ENCODE data around the gene ITGA3.

ITGA3 gene

DNA sequence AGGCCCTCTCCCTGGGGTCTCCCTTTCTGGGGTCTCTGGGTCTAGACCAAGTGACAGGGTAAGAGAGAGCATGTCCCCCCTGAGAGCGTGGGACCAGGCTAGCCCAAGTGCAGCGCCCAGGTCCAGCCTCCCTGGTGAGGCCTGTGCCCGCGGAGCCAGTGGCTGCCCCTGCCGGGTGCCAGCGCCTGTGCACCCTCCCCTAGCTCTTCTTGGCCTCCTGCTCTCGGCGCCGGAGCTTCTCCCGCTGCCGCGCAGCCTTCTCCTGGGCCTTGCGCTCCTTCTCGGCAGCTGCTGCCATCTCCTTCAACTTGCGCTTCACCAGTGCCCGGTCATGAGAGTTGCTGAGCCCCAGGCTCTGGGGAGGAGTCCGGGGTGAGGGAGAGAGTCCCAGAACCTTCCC is 56.8 kb downstream of the ITGA3 start:
- no peak overlapping the region for H3K27ac ChIP-seq (ENCODE audit: low read depth, low read length)

DNA sequence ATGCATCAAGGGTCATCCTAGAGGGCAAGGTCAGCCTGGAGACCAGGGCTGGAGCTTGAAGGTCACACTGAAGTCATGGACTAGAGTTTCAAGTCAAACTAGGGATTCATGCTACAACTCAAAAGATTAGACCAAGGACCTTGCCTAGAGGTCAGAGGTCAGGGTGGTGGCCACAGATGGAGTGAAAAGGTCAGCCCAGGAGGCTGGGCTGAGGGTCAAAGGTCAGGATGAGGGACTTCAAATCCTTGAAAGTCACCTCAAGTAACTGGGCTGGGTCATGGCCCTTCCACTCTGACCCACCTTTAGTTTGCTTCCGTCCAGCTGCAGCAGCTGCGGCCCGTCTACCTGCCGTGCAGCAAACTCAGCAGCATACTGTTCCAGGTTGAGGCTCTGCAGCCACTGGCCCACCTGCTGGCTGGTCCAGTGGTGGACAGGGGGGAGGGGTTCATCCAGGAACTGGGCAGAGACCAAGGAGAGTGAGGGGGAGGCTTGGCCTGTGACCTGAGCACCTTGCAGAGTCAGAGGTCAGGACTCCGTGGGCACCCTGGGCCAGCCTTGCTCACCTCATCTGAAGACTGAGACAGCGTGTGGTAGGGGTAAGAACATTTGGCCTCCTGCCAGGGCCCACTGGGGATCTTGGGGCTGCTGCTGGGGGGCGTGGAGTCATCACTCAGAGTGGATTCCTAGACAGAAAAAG is 57.9 kb downstream of the ITGA3 start:
- H3K27ac ChIP-seq (ENCODE audit: low read depth, low read length), result no peak overlapping the region
- H3K4me3 ChIP-seq (ENCODE audit: low read depth in 1 of 2, low read length in 2 of 2), result no peak overlapping the region
- peaks cover 11 to 21% of the 10 kb centered on the region in 2 donors for H3K36me3 ChIP-seq (ENCODE audit: control insufficient read depth in 1 of 2, insufficient read depth in 2 of 2, low read length in 2 of 2)
- no peak overlapping the region for H3K9ac ChIP-seq (ENCODE audit: low read depth in 1 of 2, low read length in 2 of 2)
- peaks cover 22 to 40% of the 10 kb centered on the region in 2 donors for H3K4me1 ChIP-seq (ENCODE audit: control insufficient read depth in 1 of 2, insufficient read depth in 2 of 2, low read length in 2 of 2)
- no peaks in the 10 kb centered on the region for H3K9me3 ChIP-seq (ENCODE audit: control insufficient read depth in 1 of 2, low read length in 2 of 2)
- H3K27me3 ChIP-seq (ENCODE audit: control insufficient read depth in 1 of 2, insufficient read depth in 2 of 2, low read length in 2 of 2), result peaks cover 9 to 10% of the 10 kb centered on the region in 2 donors

More for the DNA sequence above, 56.8 kb downstream of the ITGA3 start:
- Histone ChIP-seq H3K36me3 (ENCODE audit: control insufficient read depth in 1 of 2, insufficient read depth in 2 of 2, low read length in 2 of 2) (peaks cover 18 to 31% of the 10 kb centered on the region in 2 donors), H3K27me3 (ENCODE audit: control insufficient read depth in 1 of 2, insufficient read depth in 2 of 2, low read length in 2 of 2) (peaks cover 9 to 10% of the 10 kb centered on the region in 2 donors), H3K4me3 (ENCODE audit: low read depth in 1 of 2, low read length in 2 of 2) (no peak overlapping the region), H3K9me3 (ENCODE audit: control insufficient read depth in 1 of 2, low read length in 2 of 2) (no peaks in the 10 kb centered on the region), H3K4me1 (ENCODE audit: control insufficient read depth in 1 of 2, insufficient read depth in 2 of 2, low read length in 2 of 2) (peaks cover 22 to 40% of the 10 kb centered on the region in 2 donors), H3K9ac (ENCODE audit: low read depth in 1 of 2, low read length in 2 of 2) (no peak overlapping the region)

DNA sequence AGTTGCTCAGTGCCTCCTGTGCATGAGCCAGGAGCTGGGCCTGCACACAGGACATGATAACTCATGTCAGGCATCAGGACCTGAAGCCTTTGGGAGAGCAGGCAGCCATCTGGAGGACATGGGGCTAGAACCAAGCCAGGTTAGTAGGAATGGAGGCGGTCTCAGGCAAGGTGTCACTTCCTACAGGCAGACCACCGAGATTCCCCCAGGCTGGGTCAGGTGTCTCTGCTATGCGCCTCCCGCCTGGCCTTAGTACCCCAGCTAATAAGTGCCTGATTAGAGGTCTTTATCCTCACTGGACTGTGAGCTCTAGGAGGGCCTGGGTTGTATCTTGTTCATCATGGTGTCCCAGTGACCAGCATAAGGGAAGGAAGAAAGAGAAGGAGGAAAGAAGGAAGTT is 58.5 kb downstream of the ITGA3 start:
- Histone ChIP-seq H3K36me3 (ENCODE audit: control insufficient read depth in 1 of 2, insufficient read depth in 2 of 2, low read length in 2 of 2) (peaks cover 5 to 14% of the 10 kb centered on the region in 2 donors), H3K9ac (ENCODE audit: low read depth in 1 of 2, low read length in 2 of 2) (no peak overlapping the region), H3K27ac (ENCODE audit: low read depth, low read length) (no peak overlapping the region), H3K27me3 (ENCODE audit: control insufficient read depth in 1 of 2, insufficient read depth in 2 of 2, low read length in 2 of 2) (peaks cover 9 to 14% of the 10 kb centered on the region in 2 donors), H3K9me3 (ENCODE audit: control insufficient read depth in 1 of 2, low read length in 2 of 2) (no peaks in the 10 kb centered on the region), H3K4me3 (ENCODE audit: low read depth in 1 of 2, low read length in 2 of 2) (no peak overlapping the region), H3K4me1 (ENCODE audit: control insufficient read depth in 1 of 2, insufficient read depth in 2 of 2, low read length in 2 of 2) (peaks cover 22 to 40% of the 10 kb centered on the region in 2 donors)

DNA sequence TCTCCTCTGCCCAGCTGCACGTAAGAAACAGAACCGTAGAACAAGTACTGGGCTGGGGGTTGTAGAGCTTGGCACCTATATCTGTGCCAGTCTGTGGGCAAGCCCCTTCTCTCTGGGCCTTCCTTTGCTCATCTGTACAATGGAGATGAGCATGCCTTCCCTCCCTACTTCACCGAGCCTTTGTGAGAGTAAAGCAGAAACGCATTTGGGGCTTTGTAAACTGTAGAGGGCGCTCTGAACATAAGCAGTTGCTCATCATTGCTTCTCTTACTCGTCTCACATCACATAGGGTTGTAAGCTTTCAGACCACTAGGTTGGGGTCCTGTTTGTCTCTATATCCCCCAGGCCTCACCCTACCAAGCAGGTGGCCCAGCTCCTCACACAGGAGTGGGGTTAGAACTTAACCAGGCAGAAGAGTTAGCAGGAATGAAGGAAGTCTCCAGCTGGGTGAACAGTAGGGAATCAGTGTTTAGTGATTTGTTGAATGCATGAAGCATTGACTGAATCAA is 59.0 kb downstream of the ITGA3 start:
- H3K4me1 ChIP-seq (ENCODE audit: control insufficient read depth in 1 of 2, insufficient read depth in 2 of 2, low read length in 2 of 2), result peaks cover 22 to 40% of the 10 kb centered on the region in 2 donors
- H3K27me3 ChIP-seq (ENCODE audit: control insufficient read depth in 1 of 2, insufficient read depth in 2 of 2, low read length in 2 of 2), result peaks cover 9 to 14% of the 10 kb centered on the region in 2 donors
- H3K9ac ChIP-seq (ENCODE audit: low read depth in 1 of 2, low read length in 2 of 2), result no peak overlapping the region
- no peak overlapping the region for H3K4me3 ChIP-seq (ENCODE audit: low read depth in 1 of 2, low read length in 2 of 2)
- H3K36me3 ChIP-seq (ENCODE audit: control insufficient read depth in 1 of 2, insufficient read depth in 2 of 2, low read length in 2 of 2), result peaks cover 0 to 11% of the 10 kb centered on the region in 2 donors
- no peaks in the 10 kb centered on the region for H3K9me3 ChIP-seq (ENCODE audit: control insufficient read depth in 1 of 2, low read length in 2 of 2)
- H3K27ac ChIP-seq (ENCODE audit: low read depth, low read length), result no peak overlapping the region

DNA sequence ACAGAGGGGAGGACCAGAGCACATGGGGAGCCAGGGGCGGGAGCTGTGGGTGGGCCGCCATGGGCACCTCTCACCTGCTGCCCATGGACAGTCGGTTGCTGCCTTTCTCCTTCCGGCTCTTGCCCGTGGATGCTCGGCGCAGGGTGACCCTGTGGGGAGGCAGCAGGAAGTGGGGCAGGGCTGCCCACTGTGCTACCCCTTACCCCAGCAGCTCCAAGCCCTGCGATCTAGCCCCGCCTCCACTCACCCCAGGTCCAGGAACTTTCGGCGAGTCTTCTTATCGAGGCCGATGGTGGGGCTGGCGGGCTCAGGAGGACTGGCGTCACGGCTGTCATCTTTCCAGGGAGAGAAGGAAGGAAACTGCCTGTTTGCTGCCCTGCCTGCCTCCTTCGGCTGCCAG is 59.8 kb downstream of the ITGA3 start:
- peaks cover 0 to 3% of the 10 kb centered on the region in 2 donors for H3K36me3 ChIP-seq (ENCODE audit: control insufficient read depth in 1 of 2, insufficient read depth in 2 of 2, low read length in 2 of 2)
- no peak overlapping the region for H3K27ac ChIP-seq (ENCODE audit: low read depth, low read length)
- H3K4me3 ChIP-seq (ENCODE audit: low read depth in 1 of 2, low read length in 2 of 2), result no peak overlapping the region
- no peak overlapping the region for H3K9ac ChIP-seq (ENCODE audit: low read depth in 1 of 2, low read length in 2 of 2)
- peaks cover 9 to 14% of the 10 kb centered on the region in 2 donors for H3K27me3 ChIP-seq (ENCODE audit: control insufficient read depth in 1 of 2, insufficient read depth in 2 of 2, low read length in 2 of 2)
- H3K9me3 ChIP-seq (ENCODE audit: control insufficient read depth in 1 of 2, low read length in 2 of 2), result no peaks in the 10 kb centered on the region
- peaks cover 22 to 40% of the 10 kb centered on the region in 2 donors for H3K4me1 ChIP-seq (ENCODE audit: control insufficient read depth in 1 of 2, insufficient read depth in 2 of 2, low read length in 2 of 2)

DNA sequence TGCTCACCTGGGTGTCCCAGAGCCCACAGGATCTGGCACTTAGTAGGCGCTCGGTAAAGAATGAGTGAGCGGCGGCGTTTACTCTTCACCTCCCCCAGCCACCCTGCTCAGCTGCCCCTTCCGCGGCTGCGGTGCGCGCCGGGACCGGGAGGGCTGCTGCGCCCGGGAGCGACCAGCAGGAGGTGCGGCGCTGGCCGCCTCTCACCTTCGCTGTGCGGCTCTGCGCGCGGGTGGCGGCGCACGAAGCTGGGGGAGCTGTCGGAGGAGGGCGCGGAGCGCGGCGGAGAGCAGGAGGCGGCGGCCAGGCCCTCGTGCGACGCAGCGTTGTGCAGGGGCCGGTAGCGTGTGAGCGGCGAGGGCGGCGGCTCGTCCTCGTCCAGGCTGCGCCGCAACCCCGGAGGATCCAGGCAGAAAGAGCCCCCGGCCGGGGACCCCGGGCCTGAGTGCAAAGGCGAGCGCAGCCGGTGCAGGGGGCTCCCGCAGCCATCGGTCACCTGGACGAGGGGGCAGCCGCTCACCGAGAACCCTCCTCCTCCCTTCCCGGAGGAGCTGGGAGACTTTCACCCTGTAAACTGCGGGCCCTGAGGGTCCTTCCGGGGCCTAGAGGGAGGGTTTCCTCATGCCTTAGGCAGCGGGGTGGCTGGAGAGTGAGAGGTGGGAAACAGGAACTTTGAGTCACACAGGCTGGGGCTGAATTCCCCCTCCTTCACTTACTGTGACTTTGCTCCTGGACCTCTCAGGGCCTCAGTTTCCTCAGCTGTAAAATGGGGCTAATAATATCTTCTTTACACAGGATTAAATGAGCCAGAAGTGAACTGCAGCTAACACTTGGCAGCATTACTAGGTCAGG is 61.5 kb downstream of the ITGA3 start:
- H3K27ac ChIP-seq (ENCODE audit: low read depth, low read length), result no peak overlapping the region
- no peak overlapping the region for H3K4me3 ChIP-seq (ENCODE audit: low read depth in 1 of 2, low read length in 2 of 2)

DNA sequence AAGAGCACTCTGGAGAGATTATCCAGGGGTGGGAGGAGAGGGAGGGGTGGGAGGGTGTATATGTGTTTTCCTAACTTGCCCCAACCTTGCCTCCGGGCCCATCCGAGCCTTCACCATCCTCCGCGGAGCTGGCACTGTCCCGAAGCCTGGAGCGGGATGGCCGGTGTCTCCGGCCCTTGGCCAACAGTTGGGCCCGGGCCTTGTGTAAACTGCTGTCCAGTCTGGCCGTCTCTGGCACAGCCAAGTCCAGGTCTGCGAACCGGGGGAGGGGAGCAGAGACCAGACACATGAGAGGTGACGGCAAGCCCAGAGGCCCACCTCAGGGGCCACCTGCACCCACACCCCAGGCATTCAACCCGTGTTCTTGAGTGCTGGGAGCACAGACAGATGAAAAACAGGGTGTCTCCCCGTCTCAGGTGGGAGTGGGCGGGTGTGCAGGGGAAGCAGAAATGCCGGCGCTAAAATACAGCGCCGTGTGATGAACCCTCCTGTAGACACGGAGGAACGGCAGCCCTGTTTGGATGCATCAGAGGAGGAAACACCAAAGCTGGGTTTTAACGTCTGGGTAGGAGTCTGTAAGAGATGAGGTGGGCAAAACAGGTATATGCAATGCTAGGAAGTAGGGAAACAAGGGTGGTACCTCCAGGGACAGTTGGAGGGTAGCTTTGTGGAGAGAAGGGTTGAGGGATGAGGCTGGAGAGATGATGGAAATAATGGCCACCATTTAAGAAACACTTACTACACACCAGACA is 62.3 kb downstream of the ITGA3 start:
- no peak overlapping the region for H3K4me3 ChIP-seq (ENCODE audit: low read depth in 1 of 2, low read length in 2 of 2)
- peaks cover 4 to 19% of the 10 kb centered on the region in 2 donors for H3K4me1 ChIP-seq (ENCODE audit: control insufficient read depth in 1 of 2, insufficient read depth in 2 of 2, low read length in 2 of 2)
- H3K9ac ChIP-seq (ENCODE audit: low read depth in 1 of 2, low read length in 2 of 2), result no peak overlapping the region
- H3K27ac ChIP-seq (ENCODE audit: low read depth, low read length), result no peak overlapping the region
- H3K9me3 ChIP-seq (ENCODE audit: control insufficient read depth in 1 of 2, low read length in 2 of 2), result no peaks in the 10 kb centered on the region
- peaks cover 9 to 14% of the 10 kb centered on the region in 2 donors for H3K27me3 ChIP-seq (ENCODE audit: control insufficient read depth in 1 of 2, insufficient read depth in 2 of 2, low read length in 2 of 2)
- no peaks in the 10 kb centered on the region for H3K36me3 ChIP-seq (ENCODE audit: control insufficient read depth in 1 of 2, insufficient read depth in 2 of 2, low read length in 2 of 2)

More for the DNA sequence above, 61.5 kb downstream of the ITGA3 start:
- Histone ChIP-seq H3K9ac (ENCODE audit: low read depth in 1 of 2, low read length in 2 of 2) (no peak overlapping the region), H3K4me1 (ENCODE audit: control insufficient read depth in 1 of 2, insufficient read depth in 2 of 2, low read length in 2 of 2) (peaks cover 10 to 27% of the 10 kb centered on the region in 2 donors), H3K36me3 (ENCODE audit: control insufficient read depth in 1 of 2, insufficient read depth in 2 of 2, low read length in 2 of 2) (no peaks in the 10 kb centered on the region), H3K27me3 (ENCODE audit: control insufficient read depth in 1 of 2, insufficient read depth in 2 of 2, low read length in 2 of 2) (peaks cover 9 to 14% of the 10 kb centered on the region in 2 donors), H3K9me3 (ENCODE audit: control insufficient read depth in 1 of 2, low read length in 2 of 2) (no peaks in the 10 kb centered on the region)

DNA sequence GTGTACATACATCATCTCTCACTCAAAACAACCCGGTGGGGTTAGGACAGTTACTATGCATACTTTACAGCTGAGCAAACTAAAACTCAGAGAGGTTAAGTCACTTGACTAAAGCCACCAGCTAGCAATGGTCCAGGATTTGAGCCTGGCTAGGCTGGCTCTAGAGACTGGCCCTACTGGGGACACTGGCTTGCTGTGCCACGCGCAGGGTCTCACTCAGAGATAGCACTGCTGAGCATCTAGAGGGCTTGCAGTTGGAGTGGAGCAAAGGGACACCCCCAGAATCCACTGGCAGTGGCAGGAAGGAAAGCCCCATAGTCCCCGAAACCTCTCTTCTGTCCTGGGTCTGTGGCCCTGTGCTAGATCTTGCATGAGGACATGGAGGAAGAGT is 62.9 kb downstream of the ITGA3 start:
- Histone ChIP-seq H3K9me3 (ENCODE audit: control insufficient read depth in 1 of 2, low read length in 2 of 2) (no peaks in the 10 kb centered on the region), H3K27ac (ENCODE audit: low read depth, low read length) (no peak overlapping the region), H3K36me3 (ENCODE audit: control insufficient read depth in 1 of 2, insufficient read depth in 2 of 2, low read length in 2 of 2) (no peaks in the 10 kb centered on the region), H3K27me3 (ENCODE audit: control insufficient read depth in 1 of 2, insufficient read depth in 2 of 2, low read length in 2 of 2) (peaks cover 9 to 14% of the 10 kb centered on the region in 2 donors), H3K4me1 (ENCODE audit: control insufficient read depth in 1 of 2, insufficient read depth in 2 of 2, low read length in 2 of 2) (peaks cover 9 to 21% of the 10 kb centered on the region in 2 donors), H3K4me3 (ENCODE audit: low read depth in 1 of 2, low read length in 2 of 2) (no peak overlapping the region), H3K9ac (ENCODE audit: low read depth in 1 of 2, low read length in 2 of 2) (no peak overlapping the region)

DNA sequence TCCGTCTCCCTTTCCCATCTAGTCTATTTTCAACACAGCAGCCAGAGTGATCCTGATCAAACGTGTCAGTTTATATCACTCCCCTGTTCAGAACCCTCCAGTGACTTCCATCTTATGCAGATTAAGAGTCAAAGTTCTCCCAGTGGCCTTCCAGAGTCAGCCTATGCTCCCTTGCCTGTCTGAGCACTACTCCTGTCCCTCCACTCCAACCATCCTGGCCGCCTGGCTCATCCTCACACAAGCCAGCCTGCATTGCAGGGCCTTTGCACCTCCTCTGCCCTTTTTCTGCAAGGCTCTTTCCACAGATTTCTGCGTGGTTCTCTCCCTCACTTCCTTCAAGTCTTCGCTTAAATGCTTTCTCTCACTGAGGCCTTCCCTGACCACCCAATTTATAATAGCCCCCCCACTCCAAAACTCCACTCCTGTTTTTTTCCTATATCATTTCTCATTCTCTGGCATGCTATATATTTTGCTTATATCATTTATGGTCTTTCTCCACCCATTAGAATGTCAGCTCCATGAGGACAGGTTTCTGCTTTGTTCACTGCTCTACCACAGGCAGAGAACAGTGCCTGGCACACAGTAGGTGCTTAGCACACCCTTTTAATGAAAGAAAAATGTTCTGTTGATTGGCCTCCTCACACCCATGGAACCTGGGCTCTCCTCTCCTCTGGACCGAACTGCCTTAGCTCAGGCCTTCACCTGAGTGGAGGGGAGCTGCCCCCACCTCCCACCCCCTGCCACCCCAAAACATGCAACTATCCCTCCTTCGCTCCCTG is 64.8 kb downstream of the ITGA3 start:
- peaks cover 4 to 8% of the 10 kb centered on the region in 2 donors for H3K27me3 ChIP-seq (ENCODE audit: control insufficient read depth in 1 of 2, insufficient read depth in 2 of 2, low read length in 2 of 2)
- no peaks in the 10 kb centered on the region for H3K9me3 ChIP-seq (ENCODE audit: control insufficient read depth in 1 of 2, low read length in 2 of 2)
- no peaks in the 10 kb centered on the region for H3K36me3 ChIP-seq (ENCODE audit: control insufficient read depth in 1 of 2, insufficient read depth in 2 of 2, low read length in 2 of 2)
- H3K9ac ChIP-seq (ENCODE audit: low read depth in 1 of 2, low read length in 2 of 2), result no peak overlapping the region
- H3K4me1 ChIP-seq (ENCODE audit: control insufficient read depth in 1 of 2, insufficient read depth in 2 of 2, low read length in 2 of 2), result peaks cover 12 to 17% of the 10 kb centered on the region in 2 donors
- H3K4me3 ChIP-seq (ENCODE audit: low read depth in 1 of 2, low read length in 2 of 2), result no peak overlapping the region
- H3K27ac ChIP-seq (ENCODE audit: low read depth, low read length), result no peak overlapping the region
